EH (cell line): ENCODE measurements around the gene KCNG3.

ENCODE experiments used
- DNase-seq: peaks from one replicate; pipeline ENCODE4 v3.0.0-alpha.2; 2015; ENCODE audit warnings: low read depth

Gene KCNG3

GRCh38 chr2:42486145-42486906, 7.5 kb downstream of the KCNG3 start:
- no peak for DNase-seq

GRCh38 chr2:42480402-42480801, 13.4 kb downstream of the KCNG3 start:
- DNase-seq = no peak

- no peak for DNase-seq
These were observed 18.9 kb downstream of the KCNG3 start for GRCh38 chr2:42474765-42475454.

GRCh38 chr2:42470706-42471105, 23.1 kb downstream of the KCNG3 start:
- DNase-seq = no peak

GRCh38 chr2:42464631-42465030, 29.2 kb downstream of the KCNG3 start:
- no peak for DNase-seq

GRCh38 chr2:42463570-42463969, 30.2 kb downstream of the KCNG3 start:
- DNase-seq = no peak

- no peak for DNase-seq
These were observed 34.5 kb downstream of the KCNG3 start for GRCh38 chr2:42459296-42459695.

- no peak for DNase-seq
These were observed 35.4 kb downstream of the KCNG3 start for GRCh38 chr2:42458396-42458795.

GRCh38 chr2:42457011-42457410, 36.8 kb downstream of the KCNG3 start:
- no peak for DNase-seq

- no peak for DNase-seq
These were observed 37.5 kb downstream of the KCNG3 start for GRCh38 chr2:42456126-42456839.

- no peak for DNase-seq
These were observed 41.2 kb downstream of the KCNG3 start for GRCh38 chr2:42452545-42452944.

GRCh38 chr2:42450136-42450535, 43.6 kb downstream of the KCNG3 start:
- no peak for DNase-seq

- no peak for DNase-seq
These were observed 44.4 kb downstream of the KCNG3 start for GRCh38 chr2:42449163-42450087.

GRCh38 chr2:42448163-42448562, 45.6 kb downstream of the KCNG3 start:
- no peak for DNase-seq

- DNase-seq = no peak
These were observed 47.1 kb downstream of the KCNG3 start for GRCh38 chr2:42446503-42447271.

GRCh38 chr2:42443718-42444399, 49.9 kb downstream of the KCNG3 start:
- no peak for DNase-seq

GRCh38 chr2:42442774-42443173, 51.0 kb downstream of the KCNG3 start:
- DNase-seq = no peak

GRCh38 chr2:42438685-42439084, 55.1 kb downstream of the KCNG3 start:
- no peak for DNase-seq

- no peak for DNase-seq
These were observed 57.4 kb downstream of the KCNG3 start for GRCh38 chr2:42436370-42436769.

- DNase-seq = no peak
These were observed 58.2 kb downstream of the KCNG3 start for GRCh38 chr2:42435628-42436027.

- no peak for DNase-seq
These were observed 63.6 kb downstream of the KCNG3 start for GRCh38 chr2:42430188-42430587.
